ENCODE results near the gene CHRDL1. TPM values are rescaled to one million over a fixed set of nuclear protein-coding genes. Genes with fewer than 3 reads are reported as not detected.

CHRDL1 gene
- total RNA-seq, 1 experiment from 2014 or later, result not detected

DNA sequence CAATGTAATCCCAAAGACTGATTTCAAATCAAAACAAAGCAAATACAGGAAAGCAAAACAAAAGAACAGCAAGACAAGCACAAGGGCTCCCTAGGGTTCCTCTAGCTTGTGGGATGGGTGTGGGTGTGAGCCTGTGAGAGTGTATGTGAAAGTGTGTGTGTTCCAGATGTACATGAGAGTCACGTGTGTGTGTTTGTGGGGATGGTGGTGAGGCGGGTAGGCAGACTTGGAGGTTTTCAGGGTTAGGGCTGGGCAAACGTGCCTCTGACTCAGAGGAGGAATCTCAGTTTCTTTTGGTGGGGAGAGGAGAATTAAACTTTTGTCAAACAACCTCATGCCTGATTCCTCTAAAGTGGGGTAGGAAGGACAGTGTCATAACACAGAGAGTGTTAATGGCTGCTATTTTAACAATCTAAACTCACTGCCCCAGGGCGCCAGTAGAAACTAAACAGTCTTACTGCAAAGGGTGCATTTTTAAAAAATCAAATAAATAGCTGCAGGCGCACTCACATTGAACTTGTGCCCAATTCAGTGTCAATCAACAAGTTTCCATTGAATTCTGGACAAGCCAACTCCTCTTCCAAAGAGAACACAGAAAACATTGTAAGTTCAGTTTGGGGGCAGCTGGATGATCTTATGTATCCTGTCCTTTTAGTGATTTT is 51.8 kb downstream of the CHRDL1 start:
- no peak for DNase-seq (ENCODE audit: low spot score)

DNA sequence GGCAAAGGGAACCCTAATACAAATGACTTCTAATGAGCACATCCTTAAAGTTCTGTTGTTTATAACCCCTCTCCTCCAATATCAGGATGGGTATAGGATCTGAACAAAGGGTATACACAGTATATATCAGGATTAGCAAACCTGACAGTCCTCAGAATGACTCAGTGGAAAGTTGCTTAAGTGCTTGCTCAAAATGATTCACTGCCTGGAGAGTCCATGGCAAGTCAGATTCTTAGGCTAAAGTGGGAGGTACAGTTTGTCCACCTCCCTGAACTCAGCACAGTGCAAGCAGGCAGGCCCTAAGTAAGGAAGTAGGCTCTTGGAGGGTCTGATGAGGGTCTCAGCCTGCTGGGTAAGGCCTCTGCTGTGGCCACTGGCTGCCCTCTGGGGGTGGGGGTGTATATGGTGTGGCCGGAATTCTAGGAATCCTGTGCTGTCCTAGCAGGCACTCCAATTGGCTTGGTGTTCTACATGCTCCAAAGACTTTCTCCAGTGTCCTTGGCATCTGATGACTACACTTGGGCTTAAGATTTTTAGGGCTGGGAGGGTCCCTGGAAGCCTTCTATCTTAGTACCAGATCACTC is 54.3 kb downstream of the CHRDL1 start:
- DNase-seq (ENCODE audit: low spot score), result no peak

DNA sequence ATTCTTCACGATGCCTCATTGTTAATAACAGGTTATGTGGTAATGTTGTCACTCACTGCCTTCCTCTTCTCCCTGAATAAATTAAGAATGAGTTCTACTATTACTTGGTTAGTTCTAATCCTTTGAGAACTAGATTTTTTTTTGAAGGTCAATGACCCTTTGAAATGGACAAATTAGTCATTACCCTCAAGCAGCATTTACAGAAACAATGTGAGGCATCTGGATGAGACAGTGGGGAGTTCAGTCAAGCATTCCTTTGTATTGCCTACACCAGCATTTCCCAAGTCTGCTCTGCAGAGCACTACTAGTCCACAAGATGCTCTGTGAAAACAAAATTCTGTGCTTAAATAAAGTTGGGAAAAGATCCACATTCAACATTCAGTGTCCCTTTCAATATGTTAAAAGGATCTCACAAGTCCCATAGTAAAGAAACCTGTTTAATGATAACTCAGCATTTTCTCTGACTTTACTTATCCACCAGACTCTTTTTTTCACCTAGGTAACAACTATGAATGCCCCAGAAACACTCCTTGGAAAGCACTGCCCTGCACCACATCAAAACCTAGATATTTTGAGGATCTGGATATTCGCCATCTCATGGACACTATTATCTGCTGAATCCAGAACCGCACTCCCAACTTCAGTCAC is 60.6 kb downstream of the CHRDL1 start:
- DNase-seq (ENCODE audit: low spot score), result peak; percentile 0

DNA sequence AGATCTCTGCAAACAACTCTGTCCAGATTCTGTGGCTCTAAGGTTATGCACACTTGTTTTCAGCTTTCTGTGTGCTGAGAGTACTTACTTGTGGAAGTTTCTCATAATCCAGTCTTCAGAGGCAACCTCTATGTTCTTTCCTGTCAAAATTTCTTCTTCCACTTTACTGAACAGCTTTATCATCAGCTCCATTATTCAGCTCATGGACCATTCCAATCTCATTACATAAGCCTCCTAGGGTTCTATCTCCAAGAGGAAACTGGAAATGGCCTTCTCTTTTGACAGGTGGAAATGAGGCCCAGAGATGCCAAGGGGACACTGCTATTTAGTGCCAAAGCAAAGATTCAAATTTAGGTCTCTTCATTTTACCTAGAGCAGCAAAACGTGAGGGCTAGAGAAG is 61.3 kb downstream of the CHRDL1 start:
- DNase-seq (ENCODE audit: low spot score), result no peak

DNA sequence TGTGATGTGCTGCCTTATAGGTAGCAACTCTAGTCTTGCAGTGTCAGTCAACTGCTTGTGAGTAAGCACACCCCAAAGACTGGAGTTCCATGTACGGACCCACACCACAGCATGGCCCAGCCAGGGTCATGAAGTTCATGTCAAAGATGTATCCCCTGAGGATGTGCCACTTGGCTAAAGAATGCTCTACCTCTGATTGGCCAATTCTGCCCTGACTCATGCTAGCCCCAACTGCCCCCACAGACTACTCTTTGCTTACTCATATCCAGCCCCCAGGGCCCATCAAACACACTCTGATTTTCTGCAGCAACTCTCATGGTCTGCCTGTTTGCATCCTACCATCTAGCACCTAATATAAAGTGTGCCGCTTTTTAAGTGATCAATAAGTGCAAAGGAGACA is 62.5 kb downstream of the CHRDL1 start:
- DNase-seq (ENCODE audit: low spot score), result no peak

DNA sequence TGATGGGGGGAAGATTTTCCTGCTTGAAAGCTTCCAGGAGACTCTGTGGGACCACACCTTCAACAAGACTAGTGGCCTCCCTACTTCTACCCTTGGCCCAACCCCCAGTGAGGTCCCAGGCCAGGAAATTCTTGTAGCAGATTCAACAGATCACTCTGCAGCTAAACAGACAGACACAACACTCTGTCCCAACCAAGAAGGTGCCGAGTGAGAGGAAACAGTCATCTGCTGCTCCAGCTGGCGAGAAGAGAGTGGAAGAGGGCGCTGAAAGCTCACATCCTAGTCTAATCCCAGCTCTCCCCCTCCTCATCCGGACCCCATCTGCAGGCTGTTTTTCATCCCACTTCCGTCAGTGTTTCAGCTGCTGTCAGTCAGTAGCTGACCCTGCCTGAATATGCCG is 63.4 kb downstream of the CHRDL1 start:
- no peak for DNase-seq (ENCODE audit: low spot score)

DNA sequence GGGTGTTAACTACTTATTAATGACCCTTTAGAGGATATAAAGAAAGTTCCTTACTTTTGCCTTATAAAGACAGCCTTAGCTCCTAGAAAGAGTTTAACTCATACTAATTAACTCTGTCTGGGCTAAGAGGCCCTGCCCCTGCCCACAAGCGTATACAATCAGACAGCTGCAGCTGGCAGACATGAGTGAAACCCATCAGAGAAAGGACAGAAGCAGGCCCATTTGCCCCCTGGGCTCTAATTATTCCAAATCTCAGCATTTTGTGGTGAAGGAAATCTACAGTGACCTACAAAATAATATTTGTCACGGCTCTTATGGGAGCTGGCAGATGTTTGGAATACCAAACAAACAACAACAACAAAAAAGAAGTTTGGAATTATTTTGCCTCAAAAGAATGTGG is 71.8 kb downstream of the CHRDL1 start:
- no peak for DNase-seq (ENCODE audit: low spot score)

DNA sequence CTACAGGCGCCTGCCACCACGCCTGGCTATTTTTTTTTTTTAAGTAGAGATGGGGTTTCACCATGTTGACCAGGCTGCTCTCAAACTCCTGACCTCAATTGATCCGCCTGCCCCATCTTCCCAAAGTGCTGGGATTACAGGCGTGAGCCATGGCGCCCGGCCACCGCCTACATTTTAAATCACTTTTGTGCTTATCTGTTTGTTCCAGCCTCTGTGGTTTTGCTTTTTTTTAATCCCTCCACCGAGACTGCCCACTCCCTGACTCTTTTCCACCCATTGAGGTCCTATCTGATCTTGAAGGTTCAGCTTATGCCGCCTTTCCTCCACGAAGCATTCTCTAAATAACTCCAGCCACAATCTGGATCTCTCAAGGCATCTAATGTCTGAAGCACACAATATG is 73.5 kb downstream of the CHRDL1 start:
- DNase-seq (ENCODE audit: low spot score), result no peak

DNA sequence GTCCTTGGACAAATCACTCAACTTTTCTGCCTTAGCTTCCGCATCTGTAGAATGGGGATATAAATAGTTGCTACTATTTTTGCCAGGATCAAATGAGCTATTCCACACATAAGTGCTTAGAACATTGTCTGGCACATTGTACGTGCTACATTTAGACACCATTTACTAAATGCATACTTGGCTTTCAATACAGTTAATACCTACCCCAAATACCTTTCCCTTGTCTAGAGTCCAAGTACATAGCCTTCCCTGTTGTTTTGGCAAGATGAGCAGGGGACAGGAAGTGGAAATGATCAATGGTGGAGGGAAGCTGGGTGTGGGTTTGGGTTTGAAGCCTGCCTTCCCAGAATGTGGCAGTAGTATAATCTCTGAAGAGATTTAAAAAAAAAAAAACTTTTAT is 82.0 kb downstream of the CHRDL1 start:
- DNase-seq (ENCODE audit: low spot score), result no peak

DNA sequence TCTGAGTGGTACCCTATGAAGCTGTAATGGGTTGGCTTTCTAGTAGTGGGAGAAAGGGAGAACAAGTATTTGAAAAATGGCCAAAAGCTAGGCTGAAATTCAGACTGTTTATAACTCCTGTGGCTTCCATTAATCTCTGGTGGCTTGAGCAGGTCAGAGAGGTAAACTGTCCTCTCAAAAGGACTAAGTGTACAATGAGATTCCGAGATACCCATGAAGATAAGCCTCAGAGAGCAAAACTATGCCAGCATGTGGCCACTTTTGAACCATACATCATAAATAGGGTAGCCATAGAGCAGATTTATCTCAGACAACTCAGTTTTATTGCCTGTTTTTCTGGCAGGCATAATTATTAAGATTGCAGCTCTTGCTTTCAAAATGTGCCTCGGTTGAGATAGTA is 89.2 kb downstream of the CHRDL1 start:
- DNase-seq (ENCODE audit: low spot score), result no peak

DNA sequence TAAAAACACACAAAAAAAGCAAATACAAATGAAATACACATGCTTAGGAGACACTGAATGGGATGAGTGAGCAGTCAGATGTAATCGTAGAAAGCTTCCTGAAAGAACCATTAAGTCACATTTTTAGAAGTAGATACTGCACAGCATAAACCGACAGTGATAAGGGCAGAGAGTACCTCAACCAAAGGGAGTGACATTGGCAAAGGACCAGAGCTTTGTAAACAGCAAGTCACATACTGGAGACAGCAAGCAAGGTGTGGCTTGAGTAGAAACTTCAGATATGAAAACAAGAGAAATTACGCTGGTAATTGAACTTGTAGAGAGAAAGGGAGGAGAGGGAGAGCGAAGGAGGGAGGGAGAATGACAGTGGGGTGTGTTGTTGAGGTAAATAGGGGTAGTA is 92.0 kb downstream of the CHRDL1 start:
- DNase-seq (ENCODE audit: low spot score), result no peak

DNA sequence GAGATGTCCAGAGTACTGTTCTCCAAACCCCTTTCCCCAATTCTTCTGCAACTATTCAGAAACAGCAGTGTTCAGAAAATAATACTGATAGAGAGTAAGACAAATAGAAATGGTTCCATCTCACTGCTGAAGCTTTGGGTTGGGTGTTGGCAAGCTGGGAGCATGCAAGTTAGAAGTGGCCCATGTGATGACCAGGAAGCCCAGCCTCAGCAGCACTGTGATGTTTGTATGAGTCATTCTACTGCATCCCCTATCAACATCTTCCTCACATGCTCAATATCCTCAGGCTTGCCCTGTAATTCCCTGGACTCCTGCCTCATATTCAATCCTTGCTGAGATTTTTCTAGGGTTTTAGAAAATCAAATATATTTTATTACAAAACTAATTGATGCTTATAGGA is 96.5 kb downstream of the CHRDL1 start:
- no peak for DNase-seq (ENCODE audit: low spot score)

DNA sequence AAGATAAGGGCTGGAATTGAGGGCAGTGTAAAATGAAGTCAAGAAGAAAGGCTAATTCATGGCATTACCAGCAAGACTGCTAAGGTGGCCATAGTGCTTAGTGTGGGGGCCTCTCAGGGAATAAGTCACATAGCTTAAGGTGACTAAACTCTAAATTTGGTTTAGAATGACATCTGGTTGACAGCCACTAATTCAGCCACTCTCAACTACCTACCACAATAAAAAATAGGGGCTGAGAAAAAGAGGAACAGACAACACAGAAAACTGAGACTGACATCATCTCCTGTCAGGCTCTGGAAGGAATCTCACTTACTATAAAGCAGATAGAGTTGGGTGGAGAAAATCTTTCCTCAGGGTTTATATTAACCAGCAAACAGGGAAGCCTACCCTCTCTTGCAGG is 96.9 kb downstream of the CHRDL1 start:
- DNase-seq (ENCODE audit: low spot score), result no peak

DNA sequence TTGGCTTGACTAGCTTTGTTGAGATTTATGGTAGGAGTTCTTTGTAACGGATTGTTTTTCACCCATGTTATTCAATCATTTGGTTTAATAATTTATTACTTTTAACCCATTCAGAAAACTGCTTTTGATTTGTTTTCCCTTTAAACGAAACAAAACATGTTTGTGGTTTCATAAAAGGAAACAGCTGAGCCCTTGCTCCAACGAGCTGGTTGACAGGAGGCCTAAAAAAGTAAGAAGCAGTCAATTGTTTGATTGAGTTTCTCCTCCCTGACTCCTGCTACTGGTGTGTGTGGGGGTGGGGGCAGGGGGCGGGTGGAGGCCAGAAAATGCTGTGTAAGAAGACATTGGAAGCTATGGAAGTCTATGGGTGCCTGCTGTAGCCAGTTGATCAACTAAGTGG is 102.8 kb downstream of the CHRDL1 start:
- no peak for DNase-seq (ENCODE audit: low spot score)

DNA sequence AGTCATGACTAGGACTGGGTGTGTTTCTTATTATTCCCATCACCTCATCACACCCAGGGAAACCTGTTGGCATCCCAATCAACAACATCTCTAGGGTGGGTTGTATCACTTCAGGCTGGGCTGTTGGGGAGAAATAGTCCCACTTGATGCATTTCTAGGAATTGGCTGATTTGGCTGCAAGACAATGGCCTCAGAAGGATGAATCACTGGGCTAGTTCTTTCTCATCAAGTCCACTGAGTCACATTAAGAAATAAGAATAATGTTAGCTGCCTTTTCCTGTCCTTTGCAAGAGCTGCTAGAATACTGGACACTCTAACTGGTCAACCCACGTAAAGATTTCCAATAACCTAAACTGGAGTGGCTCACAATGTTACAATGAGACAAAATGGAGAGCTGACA is 104.2 kb downstream of the CHRDL1 start:
- no peak for DNase-seq (ENCODE audit: low spot score)

DNA sequence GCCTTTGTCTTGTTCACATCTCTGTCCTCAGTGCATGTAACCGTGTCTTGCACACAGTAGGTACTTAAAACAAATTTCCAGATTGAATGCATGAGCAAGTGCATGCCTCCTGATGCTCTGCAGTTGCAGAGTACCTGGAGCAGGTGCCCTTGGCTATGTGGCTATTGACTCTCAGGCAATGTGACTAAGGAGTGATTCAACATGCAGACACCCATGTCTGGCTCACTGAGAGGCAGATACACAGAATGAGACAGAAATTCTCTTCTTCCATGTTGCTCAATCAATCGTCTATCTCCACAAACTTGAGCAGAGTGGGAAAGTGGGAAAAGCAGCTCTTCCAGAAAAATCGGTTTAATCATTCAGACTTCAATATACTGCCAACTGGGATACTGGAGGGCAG is 111.0 kb downstream of the CHRDL1 start:
- DNase-seq (ENCODE audit: low spot score), result no peak

DNA sequence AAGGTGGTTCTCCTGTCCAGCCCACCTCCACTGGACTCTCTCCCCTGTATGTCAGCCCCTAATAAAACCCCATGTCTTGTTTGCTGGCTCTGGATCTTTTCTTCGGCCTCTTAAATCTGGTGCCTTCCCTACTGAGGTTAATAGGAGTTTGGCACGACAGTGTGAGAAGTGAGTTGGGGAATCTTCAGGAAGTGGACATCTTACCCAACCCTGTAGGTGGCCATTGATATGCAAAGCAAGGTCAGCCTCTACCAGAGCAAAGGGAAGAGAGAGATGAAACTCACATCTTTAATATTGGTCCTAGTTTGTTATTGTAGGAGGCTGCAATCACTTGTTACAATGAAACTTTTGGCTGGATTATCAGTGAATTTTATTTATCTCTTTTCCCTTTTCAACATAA is 111.7 kb downstream of the CHRDL1 start:
- no peak for DNase-seq (ENCODE audit: low spot score)

DNA sequence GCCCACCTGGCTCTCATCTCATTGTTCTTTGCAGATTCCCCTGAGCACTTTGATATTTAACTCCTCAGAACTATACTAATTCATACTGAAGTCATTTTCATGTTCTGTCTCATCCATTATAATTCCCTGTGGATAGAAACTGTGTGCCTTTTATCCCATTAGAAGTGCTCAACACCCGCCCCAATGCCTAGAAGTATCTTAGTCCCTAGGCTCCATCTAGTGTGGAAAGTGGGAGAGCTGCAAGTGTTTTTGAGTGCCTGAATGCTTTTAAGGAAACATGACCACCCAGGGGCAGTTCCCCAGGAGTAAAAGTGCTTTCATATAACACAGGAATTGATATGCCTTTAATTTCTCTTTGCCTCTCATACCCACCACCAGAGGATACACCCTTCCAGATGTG is 117.0 kb downstream of the CHRDL1 start:
- no peak for DNase-seq (ENCODE audit: low spot score)

DNA sequence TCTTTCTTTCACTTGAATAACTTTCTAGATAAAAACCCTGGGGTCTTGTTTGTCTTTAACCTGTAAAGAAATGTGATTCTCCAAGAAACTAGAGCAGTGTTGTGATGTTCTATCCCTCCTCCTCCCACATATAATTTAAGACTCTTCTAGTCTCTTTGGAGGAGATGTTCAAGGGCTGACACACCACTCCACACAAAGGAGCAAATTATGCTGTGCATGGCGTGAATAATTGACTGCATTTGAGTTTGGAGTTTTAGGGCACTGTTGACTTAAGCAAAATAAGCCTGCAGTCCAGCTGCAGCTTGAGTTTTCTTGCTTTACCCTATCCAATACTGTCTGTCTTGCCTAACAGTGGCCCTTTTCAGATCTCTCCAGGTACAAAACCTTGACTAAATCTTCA is 119.7 kb downstream of the CHRDL1 start:
- DNase-seq (ENCODE audit: low spot score), result no peak

DNA sequence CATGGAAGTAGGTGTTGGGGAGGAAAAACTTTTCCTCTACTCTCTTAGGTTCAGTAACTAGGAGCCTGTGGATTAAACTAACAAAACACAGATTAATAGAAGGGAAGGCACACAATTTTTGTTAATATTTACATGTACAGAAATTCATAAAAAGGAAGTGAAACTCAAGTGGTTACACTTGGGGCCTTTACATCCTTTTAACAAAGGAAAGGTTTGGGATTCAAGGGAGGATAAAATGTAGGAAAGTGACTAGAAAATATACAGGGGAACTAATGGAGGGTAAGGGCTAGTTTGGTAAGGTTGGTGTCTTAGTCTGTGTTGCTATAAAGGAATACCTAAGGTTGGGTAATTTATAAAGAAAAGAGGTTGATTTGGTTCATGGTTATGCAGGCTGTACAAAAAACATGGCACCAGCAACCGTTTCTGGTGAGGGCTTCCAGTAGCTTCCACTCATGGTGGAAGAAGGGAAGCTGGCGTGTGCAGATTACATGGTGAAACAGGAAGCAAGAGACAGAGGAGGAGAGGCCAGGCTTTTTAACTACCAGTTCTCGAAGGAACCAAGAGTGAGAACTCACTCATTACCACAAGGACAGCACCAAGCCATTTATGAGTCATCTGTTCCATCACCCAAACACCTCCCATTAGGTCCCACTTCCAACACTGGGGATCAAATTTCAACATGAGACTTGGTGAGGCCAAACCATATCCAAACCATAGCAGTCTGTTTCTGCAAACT is 124.4 kb downstream of the CHRDL1 start:
- DNase-seq (ENCODE audit: low spot score), result peak; percentile 1

DNA sequence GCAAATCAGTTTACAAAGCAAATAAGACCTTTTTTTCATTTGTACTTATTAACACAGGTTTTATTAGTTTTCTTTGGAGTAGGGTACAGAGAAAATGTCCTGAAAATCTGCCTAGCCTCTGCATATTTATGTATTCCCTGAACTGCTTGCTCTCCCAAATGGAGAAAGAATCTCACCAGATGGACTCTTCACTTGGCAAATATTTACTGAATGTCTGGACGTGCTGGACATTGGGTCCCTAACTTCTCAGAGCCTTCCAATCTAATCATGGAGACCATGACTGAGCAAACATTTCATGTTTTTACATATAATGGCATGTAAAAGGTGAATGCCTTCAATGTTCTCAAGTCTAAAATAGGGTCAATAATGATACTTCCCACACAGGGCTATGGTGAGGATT is 126.0 kb downstream of the CHRDL1 start:
- DNase-seq (ENCODE audit: low spot score), result no peak

DNA sequence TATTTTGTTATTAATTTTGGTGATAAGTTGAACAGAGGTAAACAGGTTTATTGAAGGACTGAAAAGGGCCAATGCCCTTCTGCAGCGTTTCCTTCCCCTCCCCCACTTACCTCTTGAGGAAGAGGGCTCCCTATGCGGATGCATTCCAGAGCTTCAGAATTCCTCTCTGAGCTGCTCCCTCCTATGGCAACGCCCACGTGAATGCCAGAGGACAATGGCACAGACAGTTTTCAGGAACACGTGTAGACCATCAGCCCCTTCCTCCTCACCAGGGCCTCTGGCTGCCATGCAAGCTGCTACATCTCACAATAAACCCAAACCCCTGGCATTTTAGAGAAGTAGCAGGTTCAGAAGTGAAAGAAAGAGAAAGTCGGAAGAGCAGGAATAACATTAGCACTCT is 127.9 kb downstream of the CHRDL1 start:
- DNase-seq (ENCODE audit: low spot score), result no peak
